Central memory CD8-positive, alpha-beta T cell (primary cell): ENCODE measurements around the gene WASHC2A.
A peak's percentile ranks its signal among the peaks of the same experiment; 100 is the strongest.
"Not testable (repeated sequence)": the region's sequence is repeated elsewhere in the genome, so short reads cannot be mapped to it uniquely, and the experiment has no call there.

Experiments used
- ATAC-seq: fragments of 150-1000 bp; cut with Tn5 transposase; replicated peaks from 2 replicates; pipeline ENCODE4 v1.10.0; 2022; ENCODE audit warnings: mild to moderate bottlenecking, moderate FRiP score, moderate number of reproducible peaks; ENCODE audit not compliant: poor library complexity, severe bottlenecking; ENCODE audit errors: extremely low read depth
- DNase-seq, 2 donors: peaks; one replicate each; pipeline ENCODE4 v3.0.0; 2021; ENCODE audit warnings: low spot score in 2 of 2
- H3K27ac Mint-ChIP-seq: one replicate; pipeline ENCODE4 v1.8.0; 2022; ENCODE audit warnings: low read depth, mild to moderate bottlenecking, moderate library complexity, mixed read lengths
- H3K27me3 Mint-ChIP-seq: one replicate; pipeline ENCODE4 v1.8.0; 2022; ENCODE audit warnings: mixed read lengths
- H3K36me3 Mint-ChIP-seq: one replicate; pipeline ENCODE4 v1.8.0; 2022; ENCODE audit warnings: mild to moderate bottlenecking, moderate library complexity, mixed read lengths; ENCODE audit not compliant: insufficient read depth
- H3K4me1 Mint-ChIP-seq: one replicate; pipeline ENCODE4 v1.8.0; 2022; ENCODE audit warnings: mixed read lengths
- H3K4me3 Mint-ChIP-seq: one replicate; pipeline ENCODE4 v1.8.0; 2022; ENCODE audit warnings: mild to moderate bottlenecking, moderate library complexity, mixed read lengths
- H3K9me3 Mint-ChIP-seq: one replicate; pipeline ENCODE4 v1.8.0; 2022; ENCODE audit warnings: mixed read lengths

WASHC2A gene

GRCh38 chr10:50132322-50132721, 64.6 kb downstream of the WASHC2A start:
- not testable (repeated sequence) for H3K27ac Mint-ChIP-seq, H3K9me3 Mint-ChIP-seq, H3K27me3 Mint-ChIP-seq, DNase-seq, H3K4me3 Mint-ChIP-seq, H3K4me1 Mint-ChIP-seq, ATAC-seq
- peaks cover 36% of the 10 kb centered on the region for H3K36me3 Mint-ChIP-seq

GRCh38 chr10:50132841-50133240, 65.1 kb downstream of the WASHC2A start:
- not testable (repeated sequence) for H3K4me1 Mint-ChIP-seq, ATAC-seq, H3K27ac Mint-ChIP-seq, H3K27me3 Mint-ChIP-seq, DNase-seq, H3K9me3 Mint-ChIP-seq, H3K4me3 Mint-ChIP-seq
- peaks cover 33% of the 10 kb centered on the region for H3K36me3 Mint-ChIP-seq

- H3K27me3 Mint-ChIP-seq, result peaks cover 11% of the 10 kb centered on the region
- ATAC-seq (peak; percentile 77), DNase-seq (peak in 1 of 2 donors; percentile 28)
- H3K27ac Mint-ChIP-seq, result peak overlapping the region; percentile 41
- not testable (repeated sequence) for H3K9me3 Mint-ChIP-seq, H3K36me3 Mint-ChIP-seq, H3K4me1 Mint-ChIP-seq, H3K4me3 Mint-ChIP-seq
Measured at GRCh38 chr10:50143512-50144174, 75.9 kb downstream of the WASHC2A start.

- peaks cover 11% of the 10 kb centered on the region for H3K27me3 Mint-ChIP-seq
Measured at GRCh38 chr10:50145575-50145974, 77.8 kb downstream of the WASHC2A start.

GRCh38 chr10:50152792-50153272, 85.1 kb downstream of the WASHC2A start:
- Mint-ChIP-seq H3K27me3 (peaks cover 42% of the 10 kb centered on the region), H3K4me3 (no peak overlapping the region), H3K27ac (no peak overlapping the region), H3K4me1 (no peaks in the 10 kb centered on the region), H3K36me3 (peaks cover 2% of the 10 kb centered on the region), H3K9me3 (no peaks in the 10 kb centered on the region)
- ATAC-seq (no peak), DNase-seq (no peak)

More at GRCh38 chr10:50145575-50145974, 77.8 kb downstream of the WASHC2A start:
- not testable (repeated sequence) for H3K27ac Mint-ChIP-seq, ATAC-seq, H3K36me3 Mint-ChIP-seq, H3K9me3 Mint-ChIP-seq, DNase-seq, H3K4me1 Mint-ChIP-seq, H3K4me3 Mint-ChIP-seq

GRCh38 chr10:50157868-50158267, 90.1 kb downstream of the WASHC2A start:
- not testable (repeated sequence) for H3K27ac Mint-ChIP-seq

GRCh38 chr10:50159856-50160255, 92.1 kb downstream of the WASHC2A start:
- H3K4me1 Mint-ChIP-seq, H3K36me3 Mint-ChIP-seq, ATAC-seq, H3K9me3 Mint-ChIP-seq, H3K4me3 Mint-ChIP-seq, DNase-seq, H3K27ac Mint-ChIP-seq: not testable (repeated sequence)
- H3K27me3 Mint-ChIP-seq, result peaks cover 20% of the 10 kb centered on the region

More at GRCh38 chr10:50157868-50158267, 90.1 kb downstream of the WASHC2A start:
- not testable (repeated sequence) for H3K9me3 Mint-ChIP-seq, H3K36me3 Mint-ChIP-seq, ATAC-seq, DNase-seq, H3K4me3 Mint-ChIP-seq, H3K4me1 Mint-ChIP-seq
- peaks cover 33% of the 10 kb centered on the region for H3K27me3 Mint-ChIP-seq

GRCh38 chr10:50165038-50165437, 97.3 kb downstream of the WASHC2A start:
- H3K27me3 Mint-ChIP-seq, H3K36me3 Mint-ChIP-seq, H3K4me3 Mint-ChIP-seq, H3K27ac Mint-ChIP-seq, DNase-seq, H3K9me3 Mint-ChIP-seq, ATAC-seq, H3K4me1 Mint-ChIP-seq: not testable (repeated sequence)

- H3K27me3 Mint-ChIP-seq, result peaks cover 13% of the 10 kb centered on the region
- DNase-seq, H3K36me3 Mint-ChIP-seq, ATAC-seq, H3K9me3 Mint-ChIP-seq, H3K27ac Mint-ChIP-seq, H3K4me3 Mint-ChIP-seq, H3K4me1 Mint-ChIP-seq: not testable (repeated sequence)
Measured at GRCh38 chr10:50167833-50168232, 100.1 kb downstream of the WASHC2A start.

GRCh38 chr10:50169506-50169905, 101.8 kb downstream of the WASHC2A start:
- not testable (repeated sequence) for DNase-seq

GRCh38 chr10:50174788-50175525, 107.2 kb downstream of the WASHC2A start:
- not testable (repeated sequence) for H3K9me3 Mint-ChIP-seq, H3K36me3 Mint-ChIP-seq, ATAC-seq, DNase-seq, H3K27ac Mint-ChIP-seq, H3K4me1 Mint-ChIP-seq, H3K4me3 Mint-ChIP-seq
- H3K27me3 Mint-ChIP-seq, result peaks cover 13% of the 10 kb centered on the region

More at GRCh38 chr10:50169506-50169905, 101.8 kb downstream of the WASHC2A start:
- not testable (repeated sequence) for H3K9me3 Mint-ChIP-seq, H3K4me1 Mint-ChIP-seq, H3K27ac Mint-ChIP-seq, ATAC-seq, H3K4me3 Mint-ChIP-seq, H3K36me3 Mint-ChIP-seq
- peaks cover 13% of the 10 kb centered on the region for H3K27me3 Mint-ChIP-seq
